Measurements from ENCODE around the gene UBR3.
A peak's percentile ranks its signal among the peaks of the same experiment; 100 is the strongest.
"Not testable (repeated sequence)": the region's sequence is repeated elsewhere in the genome, so short reads cannot be mapped to it uniquely, and the experiment has no call there.

The UBR3 gene

GRCh38 chr2:169871994-169872393 is 44.7 kb downstream of the UBR3 start:
- no peak for DNase-seq

- DNase-seq = peak in 1 of 6 experiments; percentile 1
Measured at GRCh38 chr2:169877398-169877797, 50.1 kb downstream of the UBR3 start.

- no peak for DNase-seq
Measured at GRCh38 chr2:169887120-169887519, 59.9 kb downstream of the UBR3 start.

GRCh38 chr2:169891593-169892298 is 64.5 kb downstream of the UBR3 start:
- no peak for DNase-seq

GRCh38 chr2:169892951-169893350 is 65.7 kb downstream of the UBR3 start:
- no peak for DNase-seq

GRCh38 chr2:169895294-169895985 is 68.2 kb downstream of the UBR3 start:
- DNase-seq = no peak

- no peak for DNase-seq
Measured at GRCh38 chr2:169897834-169898233, 70.6 kb downstream of the UBR3 start.

GRCh38 chr2:169900103-169900502 is 72.8 kb downstream of the UBR3 start:
- DNase-seq = not testable (repeated sequence)

GRCh38 chr2:169900686-169901085 is 73.4 kb downstream of the UBR3 start:
- DNase-seq = no peak

- DNase-seq = no peak
Measured at GRCh38 chr2:169906731-169907130, 79.5 kb downstream of the UBR3 start.

- no peak for DNase-seq
Measured at GRCh38 chr2:169909376-169909775, 82.1 kb downstream of the UBR3 start.

- DNase-seq = no peak
Measured at GRCh38 chr2:169910109-169910799, 83.0 kb downstream of the UBR3 start.

- DNase-seq = no peak
Measured at GRCh38 chr2:169911119-169911518, 83.9 kb downstream of the UBR3 start.

GRCh38 chr2:169916623-169917022 is 89.4 kb downstream of the UBR3 start:
- DNase-seq = no peak

GRCh38 chr2:169923977-169924376 is 96.7 kb downstream of the UBR3 start:
- no peak for DNase-seq

- no peak for DNase-seq
Measured at GRCh38 chr2:169925968-169926367, 98.7 kb downstream of the UBR3 start.

GRCh38 chr2:169928463-169928864 is 101.2 kb downstream of the UBR3 start:
- DNase-seq = peak in 2 of 6 experiments; percentile 35 to 41

GRCh38 chr2:169933124-169933711 is 106.0 kb downstream of the UBR3 start:
- DNase-seq = no peak

- DNase-seq = not testable (repeated sequence)
Measured at GRCh38 chr2:169936652-169937051, 109.4 kb downstream of the UBR3 start.

- DNase-seq = no peak
Measured at GRCh38 chr2:169945515-169945914, 118.3 kb downstream of the UBR3 start.

GRCh38 chr2:169946092-169946491 is 118.8 kb downstream of the UBR3 start:
- no peak for DNase-seq

- DNase-seq = no peak
Measured at GRCh38 chr2:169946546-169946945, 119.3 kb downstream of the UBR3 start.

GRCh38 chr2:169955940-169956339 is 128.7 kb downstream of the UBR3 start:
- no peak for DNase-seq

- DNase-seq = not testable (repeated sequence)
Measured at GRCh38 chr2:169957219-169957618, 130.0 kb downstream of the UBR3 start.

All from stimulated activated naive CD4-positive, alpha-beta T cell (primary cell).